ENCODE data around the gene IQSEC1. TPM values are rescaled to one million over a fixed set of nuclear protein-coding genes. Genes with fewer than 3 reads are reported as not detected.

Gene IQSEC1
- total RNA-seq, 1 experiment from 2014 or later: 13.0 TPM

- intact Hi-C loops (cut with micrococcal nuclease; ENCODE audit: unreplicated experiment): no loop called here
- no peaks in the 10 kb centered on the region for H3K4me1 ChIP-seq (ENCODE audit: insufficient read depth, low read length, poor library complexity, severe bottlenecking)
- no peak overlapping the region for H3K27ac ChIP-seq (ENCODE audit: low read depth, low read length, poor library complexity, severe bottlenecking)
- H3K27me3 ChIP-seq (replicated peaks; ENCODE audit: insufficient read depth, low read depth, low read length, poor library complexity): no peaks in the 10 kb centered on the region
- H3K4me3 ChIP-seq (ENCODE audit: low read depth, low read length, poor library complexity, severe bottlenecking): no peak overlapping the region
- no peaks in the 10 kb centered on the region for H3K36me3 ChIP-seq (ENCODE audit: insufficient read depth, low read length, poor library complexity, severe bottlenecking)
- no peak for TF ChIP-seq EZH2 (IDR thresholded peaks at IDR 0.05; ENCODE audit: borderline replicate concordance, low read depth, low read length, poor library complexity, severe bottlenecking)
- TF ChIP-seq CTCF (conservative IDR thresholded peaks at IDR 0.05; ENCODE audit: low read depth, low read length): no peak
- H3K9me3 ChIP-seq (ENCODE audit: low read depth, low read length, poor library complexity, severe bottlenecking): no peaks in the 10 kb centered on the region
- no peak for DNase-seq (ENCODE audit: low spot score)
- CTCF ChIA-PET: no interaction called here
- no TSS peak for BruUV-seq (replicated peaks)
- POLR2A ChIA-PET (ENCODE audit: low non-redundant PET): no interaction called here
Observed at GRCh38 chr3:12921736-12922135, 151.5 kb downstream of the IQSEC1 start.

DNA sequence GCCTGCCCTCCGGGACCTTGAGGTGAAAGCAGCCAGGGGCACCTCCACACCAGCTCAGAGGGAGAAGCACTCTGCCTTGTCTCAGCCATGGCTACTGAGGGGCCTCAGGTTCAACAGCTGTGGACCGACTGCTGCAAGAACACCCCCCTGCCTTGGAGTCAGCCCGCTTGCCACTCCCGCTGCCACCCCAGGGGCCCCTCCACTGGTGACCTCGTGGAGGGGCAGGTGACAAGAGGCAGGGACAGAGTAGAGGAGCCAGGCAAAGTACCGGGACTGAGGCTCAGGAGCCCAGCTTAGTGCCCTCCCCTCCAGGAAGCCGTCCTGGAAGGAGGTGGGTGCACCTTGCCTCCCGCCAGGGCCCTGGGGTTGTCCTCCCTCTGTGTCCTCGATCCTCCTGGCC lies 152.3 kb downstream of the IQSEC1 start:
- TF ChIP-seq CTCF (conservative IDR thresholded peaks at IDR 0.05; ENCODE audit: low read depth, low read length) (no peak), EZH2 (IDR thresholded peaks at IDR 0.05; ENCODE audit: borderline replicate concordance, low read depth, low read length, poor library complexity, severe bottlenecking) (no peak)
- Histone ChIP-seq H3K9me3 (ENCODE audit: low read depth, low read length, poor library complexity, severe bottlenecking) (no peaks in the 10 kb centered on the region), H3K27me3 (replicated peaks; ENCODE audit: insufficient read depth, low read depth, low read length, poor library complexity) (no peaks in the 10 kb centered on the region), H3K4me3 (ENCODE audit: low read depth, low read length, poor library complexity, severe bottlenecking) (no peak overlapping the region), H3K36me3 (ENCODE audit: insufficient read depth, low read length, poor library complexity, severe bottlenecking) (no peaks in the 10 kb centered on the region), H3K4me1 (ENCODE audit: insufficient read depth, low read length, poor library complexity, severe bottlenecking) (no peaks in the 10 kb centered on the region), H3K27ac (ENCODE audit: low read depth, low read length, poor library complexity, severe bottlenecking) (no peak overlapping the region)
- intact Hi-C loops (cut with micrococcal nuclease; ENCODE audit: unreplicated experiment): no loop called here
- no TSS peak for BruUV-seq (replicated peaks)
- ChIA-PET POLR2A (ENCODE audit: low non-redundant PET) (no interaction called here), CTCF (no interaction called here)
- no peak for DNase-seq (ENCODE audit: low spot score)

DNA sequence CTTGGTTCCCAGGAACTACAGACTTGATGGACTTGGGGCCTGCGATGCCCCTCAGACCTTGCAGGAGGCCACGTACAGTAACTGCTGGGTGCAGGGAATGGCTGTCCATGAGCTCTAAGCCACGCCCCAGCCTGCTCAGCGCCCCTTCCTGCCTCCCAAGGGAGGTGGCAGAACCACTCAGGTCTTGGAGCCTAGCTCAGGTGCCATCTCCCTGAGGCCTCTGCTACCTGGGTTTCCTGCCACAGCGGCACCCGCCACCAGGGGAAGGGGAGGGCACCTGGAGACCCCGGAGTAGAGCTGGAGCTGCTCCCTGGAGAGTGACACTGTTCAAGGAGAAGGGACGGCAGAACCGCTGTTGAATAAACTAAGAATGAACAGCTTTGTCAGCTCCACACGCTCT lies 154.0 kb downstream of the IQSEC1 start:
- DNase-seq (ENCODE audit: low spot score): no peak
- no TSS peak for BruUV-seq (replicated peaks)
- no peaks in the 10 kb centered on the region for H3K4me1 ChIP-seq (ENCODE audit: insufficient read depth, low read length, poor library complexity, severe bottlenecking)
- H3K9me3 ChIP-seq (ENCODE audit: low read depth, low read length, poor library complexity, severe bottlenecking): no peaks in the 10 kb centered on the region
- no peaks in the 10 kb centered on the region for H3K27me3 ChIP-seq (replicated peaks; ENCODE audit: insufficient read depth, low read depth, low read length, poor library complexity)
- TF ChIP-seq CTCF (conservative IDR thresholded peaks at IDR 0.05; ENCODE audit: low read depth, low read length) (no peak), EZH2 (IDR thresholded peaks at IDR 0.05; ENCODE audit: borderline replicate concordance, low read depth, low read length, poor library complexity, severe bottlenecking) (no peak)
- no peak overlapping the region for H3K4me3 ChIP-seq (ENCODE audit: low read depth, low read length, poor library complexity, severe bottlenecking)
- no peaks in the 10 kb centered on the region for H3K36me3 ChIP-seq (ENCODE audit: insufficient read depth, low read length, poor library complexity, severe bottlenecking)
- ChIA-PET CTCF (no interaction called here), POLR2A (ENCODE audit: low non-redundant PET) (no interaction called here)
- intact Hi-C loops (cut with micrococcal nuclease; ENCODE audit: unreplicated experiment): no loop called here
- H3K27ac ChIP-seq (ENCODE audit: low read depth, low read length, poor library complexity, severe bottlenecking): no peak overlapping the region

Measured in A673 (cell line).